Measurements from ENCODE around the gene SIGLEC12. TPM values are rescaled to one million over a fixed set of nuclear protein-coding genes. Genes with fewer than 3 reads are reported as not detected.

Gene SIGLEC12
- total RNA-seq, 1 donor from 2014 or later, result not detected

DNA sequence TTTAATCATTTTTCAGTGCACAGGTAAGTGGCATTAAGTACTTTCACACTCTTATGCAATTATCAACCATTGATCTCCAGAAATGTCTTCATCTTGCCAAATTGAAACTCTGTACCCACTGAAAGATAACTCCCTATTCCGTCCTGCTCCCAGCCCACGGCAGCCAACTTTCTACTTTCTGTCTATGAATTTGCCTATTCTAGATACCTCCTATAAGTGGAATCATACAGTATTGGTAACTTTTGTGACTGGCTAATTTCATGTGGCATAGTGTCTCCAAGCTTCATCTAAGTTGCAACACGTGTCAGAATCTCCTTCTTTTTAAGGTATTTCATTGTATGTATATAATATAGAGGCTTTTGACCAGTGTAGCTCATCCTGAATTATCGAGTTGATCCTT, 29.0 kb downstream of the SIGLEC12 start:
- no peak overlapping the region for H3K27ac Mint-ChIP-seq (ENCODE audit: unreplicated experiment)
- H3K4me3 Mint-ChIP-seq (ENCODE audit: unreplicated experiment), result no peak overlapping the region
- H3K36me3 Mint-ChIP-seq (ENCODE audit: low read depth), result no peaks in the 10 kb centered on the region
- DNase-seq (ENCODE audit: low spot score), result no peak
- H3K9me3 Mint-ChIP-seq (ENCODE audit: low read depth), result no peaks in the 10 kb centered on the region
- no peak for TF ChIP-seq CTCF (IDR thresholded peaks at IDR 0.05)
- peaks cover 7% of the 10 kb centered on the region for H3K27me3 Mint-ChIP-seq (ENCODE audit: low read depth)
- H3K4me1 Mint-ChIP-seq (ENCODE audit: low read depth), result no peaks in the 10 kb centered on the region

DNA sequence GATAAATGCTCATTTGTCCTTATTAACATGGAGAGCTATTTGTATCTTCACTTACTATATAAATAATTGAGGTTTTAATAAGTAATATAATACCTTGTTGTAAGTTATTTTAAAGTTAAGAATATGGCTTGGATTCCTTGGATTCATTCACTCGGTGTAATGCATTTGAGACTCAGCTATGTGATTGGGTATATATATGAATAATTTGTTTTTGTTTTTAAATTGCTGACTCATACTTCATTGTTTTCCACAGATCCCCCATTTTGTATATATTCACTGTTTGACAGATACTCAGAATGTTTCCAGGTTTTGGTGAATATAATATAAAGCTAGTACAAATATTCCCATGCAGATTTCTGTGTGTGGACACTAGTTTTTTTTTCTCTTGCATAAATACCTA, 30.1 kb downstream of the SIGLEC12 start:
- H3K4me3 Mint-ChIP-seq (ENCODE audit: unreplicated experiment), result no peak overlapping the region
- DNase-seq (ENCODE audit: low spot score), result no peak
- H3K36me3 Mint-ChIP-seq (ENCODE audit: low read depth), result no peaks in the 10 kb centered on the region
- TF ChIP-seq CTCF (IDR thresholded peaks at IDR 0.05), result no peak
- H3K27me3 Mint-ChIP-seq (ENCODE audit: low read depth), result peaks cover 8% of the 10 kb centered on the region
- H3K27ac Mint-ChIP-seq (ENCODE audit: unreplicated experiment), result no peak overlapping the region
- H3K9me3 Mint-ChIP-seq (ENCODE audit: low read depth), result no peaks in the 10 kb centered on the region
- H3K4me1 Mint-ChIP-seq (ENCODE audit: low read depth), result no peaks in the 10 kb centered on the region

DNA sequence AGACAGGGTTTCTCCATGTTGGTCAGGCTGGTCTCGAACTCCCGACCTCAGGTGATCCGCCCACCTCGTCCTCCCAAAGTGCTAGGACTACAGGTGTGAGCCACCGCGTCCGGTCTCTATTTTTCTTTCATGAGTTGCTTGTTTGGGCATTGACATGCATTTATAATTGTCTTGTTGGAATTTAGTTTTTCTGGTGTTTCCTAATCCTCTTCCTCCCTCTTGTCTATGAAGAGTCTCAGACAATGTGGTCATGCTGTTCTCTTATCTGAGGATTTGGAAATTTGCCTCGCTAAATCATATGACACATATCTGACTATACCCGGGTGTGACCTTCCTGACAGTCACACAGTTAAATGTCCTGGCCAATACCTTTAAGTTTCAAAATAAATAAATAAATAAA, 30.6 kb downstream of the SIGLEC12 start:
- Mint-ChIP-seq H3K4me3 (ENCODE audit: unreplicated experiment) (no peak overlapping the region), H3K4me1 (ENCODE audit: low read depth) (no peaks in the 10 kb centered on the region), H3K9me3 (ENCODE audit: low read depth) (no peaks in the 10 kb centered on the region), H3K27me3 (ENCODE audit: low read depth) (peaks cover 9% of the 10 kb centered on the region), H3K36me3 (ENCODE audit: low read depth) (no peaks in the 10 kb centered on the region), H3K27ac (ENCODE audit: unreplicated experiment) (no peak overlapping the region)
- no peak for DNase-seq (ENCODE audit: low spot score)
- no peak for TF ChIP-seq CTCF (IDR thresholded peaks at IDR 0.05)

- H3K27ac Mint-ChIP-seq (ENCODE audit: unreplicated experiment), result no peak overlapping the region
- TF ChIP-seq CTCF (IDR thresholded peaks at IDR 0.05), result no peak
- H3K36me3 Mint-ChIP-seq (ENCODE audit: low read depth), result no peaks in the 10 kb centered on the region
- H3K27me3 Mint-ChIP-seq (ENCODE audit: low read depth), result peaks cover 12% of the 10 kb centered on the region
- no peaks in the 10 kb centered on the region for H3K4me1 Mint-ChIP-seq (ENCODE audit: low read depth)
- peaks cover 3% of the 10 kb centered on the region for H3K9me3 Mint-ChIP-seq (ENCODE audit: low read depth)
- H3K4me3 Mint-ChIP-seq (ENCODE audit: unreplicated experiment), result no peak overlapping the region
- no peak for DNase-seq (ENCODE audit: low spot score)
Measured at GRCh38 chr19:51469629-51470028, 32.0 kb downstream of the SIGLEC12 start.

GRCh38 chr19:51469162-51469561, 32.4 kb downstream of the SIGLEC12 start:
- H3K4me3 Mint-ChIP-seq (ENCODE audit: unreplicated experiment), result no peak overlapping the region
- H3K36me3 Mint-ChIP-seq (ENCODE audit: low read depth), result no peaks in the 10 kb centered on the region
- peaks cover 12% of the 10 kb centered on the region for H3K27me3 Mint-ChIP-seq (ENCODE audit: low read depth)
- no peaks in the 10 kb centered on the region for H3K4me1 Mint-ChIP-seq (ENCODE audit: low read depth)
- no peak for DNase-seq (ENCODE audit: low spot score)
- H3K27ac Mint-ChIP-seq (ENCODE audit: unreplicated experiment), result no peak overlapping the region
- no peak for TF ChIP-seq CTCF (IDR thresholded peaks at IDR 0.05)
- H3K9me3 Mint-ChIP-seq (ENCODE audit: low read depth), result peaks cover 3% of the 10 kb centered on the region

Measured in chondrocyte (in vitro differentiated cells).